ENCODE measurements around the gene TRIM28.

Gene TRIM28

DNA sequence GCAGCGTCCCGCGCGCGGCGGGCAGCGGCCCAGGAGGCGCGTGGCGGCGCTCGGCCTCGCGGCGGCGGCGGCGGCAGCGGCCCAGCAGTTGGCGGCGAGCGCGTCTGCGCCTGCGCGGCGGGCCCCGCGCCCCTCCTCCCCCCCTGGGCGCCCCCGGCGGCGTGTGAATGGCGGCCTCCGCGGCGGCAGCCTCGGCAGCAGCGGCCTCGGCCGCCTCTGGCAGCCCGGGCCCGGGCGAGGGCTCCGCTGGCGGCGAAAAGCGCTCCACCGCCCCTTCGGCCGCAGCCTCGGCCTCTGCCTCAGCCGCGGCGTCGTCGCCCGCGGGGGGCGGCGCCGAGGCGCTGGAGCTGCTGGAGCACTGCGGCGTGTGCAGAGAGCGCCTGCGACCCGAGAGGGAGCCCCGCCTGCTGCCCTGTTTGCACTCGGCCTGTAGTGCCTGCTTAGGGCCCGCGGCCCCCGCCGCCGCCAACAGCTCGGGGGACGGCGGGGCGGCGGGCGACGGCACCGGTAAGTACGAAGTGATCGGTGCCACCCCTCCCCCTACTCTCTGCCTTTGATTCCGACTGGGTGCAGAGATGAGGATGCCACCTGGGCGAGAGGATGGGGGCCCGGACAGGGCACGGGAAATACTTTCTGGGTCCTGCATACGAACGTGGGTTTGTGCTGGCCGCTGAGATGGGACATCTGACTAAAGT, 874 bp downstream of the TRIM28 start:
- CTCF ChIA-PET = interaction anchor here (3.1 to 3.8 kb wide), 2 partner anchors 10 to 25 kb away, joined by 22 to 42 read pairs; partner anchors contain the start of genes CHMP2A and ZBTB45
- no peak for DNase-seq (ENCODE audit: low read depth, low spot score)

DNA sequence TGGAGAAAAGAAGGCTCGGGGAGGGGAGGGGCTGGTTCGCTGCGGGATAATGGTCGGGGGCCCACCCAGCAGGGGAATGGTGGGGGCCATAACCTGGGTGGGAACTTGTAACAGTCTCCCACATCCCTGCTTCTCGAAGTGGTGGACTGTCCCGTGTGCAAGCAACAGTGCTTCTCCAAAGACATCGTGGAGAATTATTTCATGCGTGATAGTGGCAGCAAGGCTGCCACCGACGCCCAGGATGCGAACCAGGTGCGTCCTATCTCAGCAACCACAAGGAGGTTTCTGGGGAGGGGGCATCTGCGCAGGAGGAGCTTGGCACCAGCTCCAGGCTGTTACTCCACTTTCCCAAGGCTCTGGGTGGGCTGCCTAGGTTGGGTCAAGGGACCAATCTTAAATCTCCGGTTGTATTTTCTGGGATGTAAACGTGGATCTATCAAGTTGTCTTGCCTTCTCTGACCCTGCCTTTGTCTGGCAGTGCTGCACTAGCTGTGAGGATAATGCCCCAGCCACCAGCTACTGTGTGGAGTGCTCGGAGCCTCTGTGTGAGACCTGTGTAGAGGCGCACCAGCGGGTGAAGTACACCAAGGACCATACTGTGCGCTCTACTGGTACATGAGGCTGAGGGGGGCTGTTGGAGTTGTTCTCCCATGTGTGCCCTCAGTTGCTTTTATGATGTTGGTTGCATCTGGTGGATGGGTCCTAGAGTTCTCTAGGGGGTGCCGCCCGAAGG, 1.6 kb downstream of the TRIM28 start:
- peak overlapping the region; percentile 84 for H3K4me3 ChIP-seq (ENCODE audit: low read depth, low read length)
- ChIA-PET POLR2A (interaction anchor here (0.9 to 3.9 kb wide), 4 partner anchors 9 to 26 kb away, joined by 4 to 81 read pairs (median 21); partner anchors contain the start of genes CHMP2A, UBE2M and ZBTB45), CTCF (interaction anchor here (3.1 to 3.8 kb wide), 2 partner anchors 9 to 26 kb away, joined by 22 to 42 read pairs; partner anchors contain the start of genes CHMP2A and ZBTB45)
- no peak for DNase-seq (ENCODE audit: low read depth, low spot score)
- TF ChIP-seq, protein P1, sequence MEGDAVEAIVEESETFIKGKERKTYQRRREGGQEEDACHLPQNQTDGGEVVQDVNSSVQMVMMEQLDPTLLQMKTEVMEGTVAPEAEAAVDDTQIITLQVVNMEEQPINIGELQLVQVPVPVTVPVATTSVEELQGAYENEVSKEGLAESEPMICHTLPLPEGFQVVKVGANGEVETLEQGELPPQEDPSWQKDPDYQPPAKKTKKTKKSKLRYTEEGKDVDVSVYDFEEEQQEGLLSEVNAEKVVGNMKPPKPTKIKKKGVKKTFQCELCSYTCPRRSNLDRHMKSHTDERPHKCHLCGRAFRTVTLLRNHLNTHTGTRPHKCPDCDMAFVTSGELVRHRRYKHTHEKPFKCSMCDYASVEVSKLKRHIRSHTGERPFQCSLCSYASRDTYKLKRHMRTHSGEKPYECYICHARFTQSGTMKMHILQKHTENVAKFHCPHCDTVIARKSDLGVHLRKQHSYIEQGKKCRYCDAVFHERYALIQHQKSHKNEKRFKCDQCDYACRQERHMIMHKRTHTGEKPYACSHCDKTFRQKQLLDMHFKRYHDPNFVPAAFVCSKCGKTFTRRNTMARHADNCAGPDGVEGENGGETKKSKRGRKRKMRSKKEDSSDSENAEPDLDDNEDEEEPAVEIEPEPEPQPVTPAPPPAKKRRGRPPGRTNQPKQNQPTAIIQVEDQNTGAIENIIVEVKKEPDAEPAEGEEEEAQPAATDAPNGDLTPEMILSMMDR (IDR thresholded peaks at IDR 0.05; ENCODE audit: insufficient read depth, low read length, missing control alignments) = no peak

More for the DNA sequence above, 874 bp downstream of the TRIM28 start:
- peak overlapping the region; percentile 84 for H3K4me3 ChIP-seq (ENCODE audit: low read depth, low read length)
- POLR2A ChIA-PET = interaction anchor here (0.9 to 3.9 kb wide), 8 partner anchors 9 to 28 kb away, joined by 3 to 81 read pairs (median 4); partner anchors contain the start of genes CHMP2A, UBE2M and ZBTB45
- TF ChIP-seq, protein P1 (IDR thresholded peaks at IDR 0.05; ENCODE audit: insufficient read depth, low read length, missing control alignments) = no peak

DNA sequence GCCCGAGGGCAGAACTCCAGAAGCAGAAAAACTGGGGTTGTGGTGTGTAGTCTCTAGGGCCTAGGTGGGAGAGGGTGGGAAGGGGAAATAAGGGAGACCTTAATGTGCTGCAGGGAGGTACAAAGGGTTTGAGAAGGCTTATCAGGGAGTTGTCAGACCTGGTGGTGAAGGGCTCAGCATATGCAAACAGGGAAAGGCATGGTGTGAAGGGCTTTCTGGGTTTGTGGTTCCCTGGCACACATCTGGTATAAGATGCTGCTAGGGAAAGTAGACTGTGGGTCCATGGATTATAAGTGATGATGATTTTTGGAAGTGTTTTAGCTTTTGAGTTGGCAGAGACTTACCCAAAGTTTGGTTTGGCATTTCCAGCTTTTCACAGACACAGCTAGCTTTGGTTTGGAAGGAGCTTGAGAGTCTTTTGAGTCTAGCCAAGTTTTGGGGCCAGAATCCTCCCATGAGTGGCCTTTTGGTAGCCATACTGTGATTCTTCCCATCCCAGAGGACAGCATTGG, 2.2 kb downstream of the TRIM28 start:
- peak overlapping the region; percentile 84 for H3K4me3 ChIP-seq (ENCODE audit: low read depth, low read length)

DNA sequence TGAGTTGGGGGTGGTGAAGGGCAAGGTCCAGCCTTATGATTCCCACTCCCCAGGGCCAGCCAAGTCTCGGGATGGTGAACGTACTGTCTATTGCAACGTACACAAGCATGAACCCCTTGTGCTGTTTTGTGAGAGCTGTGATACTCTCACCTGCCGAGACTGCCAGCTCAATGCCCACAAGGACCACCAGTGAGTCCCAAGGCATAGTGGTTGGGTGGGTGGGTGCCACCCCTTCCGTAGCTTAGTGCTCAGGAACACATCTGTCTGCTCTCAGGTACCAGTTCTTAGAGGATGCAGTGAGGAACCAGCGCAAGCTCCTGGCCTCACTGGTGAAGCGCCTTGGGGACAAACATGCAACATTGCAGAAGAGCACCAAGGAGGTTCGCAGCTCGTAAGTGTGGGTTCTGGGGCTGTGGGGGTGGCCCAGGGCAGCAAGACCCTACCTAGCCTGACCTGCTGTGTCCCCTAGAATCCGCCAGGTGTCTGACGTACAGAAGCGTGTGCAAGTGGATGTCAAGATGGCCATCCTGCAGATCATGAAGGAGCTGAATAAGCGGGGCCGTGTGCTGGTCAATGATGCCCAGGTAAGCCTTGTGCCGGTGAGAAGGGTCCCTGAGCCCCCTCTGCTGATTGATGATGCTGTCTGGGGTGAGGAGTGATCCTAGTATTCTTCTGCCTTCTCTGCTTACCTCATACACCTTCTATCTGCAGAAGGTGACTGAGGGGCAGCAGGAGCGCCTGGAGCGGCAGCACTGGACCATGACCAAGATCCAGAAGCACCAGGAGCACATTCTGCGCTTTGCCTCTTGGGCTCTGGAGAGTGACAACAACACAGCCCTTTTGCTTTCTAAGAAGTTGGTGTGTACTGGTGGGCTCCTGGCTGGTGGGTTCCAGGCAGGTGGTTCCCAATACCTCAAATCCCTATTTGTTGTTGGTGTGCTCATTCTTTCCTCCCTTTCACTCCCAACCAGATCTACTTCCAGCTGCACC, 3.8 kb downstream of the TRIM28 start:
- CTCF ChIA-PET = interaction anchor here (0.7 to 1.0 kb wide), 3 partner anchors 14 to 28 kb away, joined by 3 read pairs; partner anchors contain the start of gene ZBTB45
- POLR2A ChIA-PET = interaction anchor here (1.0 to 1.5 kb wide), 2 partner anchors 10 to 28 kb away, joined by 3 to 5 read pairs; partner anchors contain the start of gene ZBTB45

More for the DNA sequence above, 2.2 kb downstream of the TRIM28 start:
- DNase-seq (ENCODE audit: low read depth, low spot score) = no peak
- ChIA-PET CTCF (interaction anchor here (3.1 to 3.8 kb wide), 2 partner anchors 8 to 27 kb away, joined by 22 to 42 read pairs; partner anchors contain the start of genes CHMP2A and ZBTB45), POLR2A (interaction anchor here (1.3 to 3.9 kb wide), 2 partner anchors 8 to 11 kb away, joined by 5 to 81 read pairs; partner anchors contain the start of genes CHMP2A and UBE2M)
- TF ChIP-seq, protein P1 (IDR thresholded peaks at IDR 0.05; ENCODE audit: insufficient read depth, low read length, missing control alignments) = no peak

More for the DNA sequence above, 3.8 kb downstream of the TRIM28 start:
- H3K4me3 ChIP-seq (ENCODE audit: low read depth, low read length) = peak overlapping the region; percentile 84; the same call in 1 of the 2 replicates
- DNase-seq (ENCODE audit: low read depth, low spot score) = no peak
- TF ChIP-seq, protein P1 (IDR thresholded peaks at IDR 0.05; ENCODE audit: insufficient read depth, low read length, missing control alignments) = no peak

Measured in AG04449 (cell line).